ENCODE data around the gene BCL2. TPM values are rescaled to one million over a fixed set of nuclear protein-coding genes. Genes with fewer than 3 reads are reported as not detected.
"Not testable (repeated sequence)": the region's sequence is repeated elsewhere in the genome, so short reads cannot be mapped to it uniquely, and the experiment has no call there.

BCL2 gene
- total RNA-seq, 1 experiment from 2014 or later = 2.6 TPM

- TF ChIP-seq FOXP4 (CRISPR knock-in tag; IDR thresholded peaks at IDR 0.05) = no peak
- TF ChIP-seq ZNF263 (CRISPR knock-in tag; IDR thresholded peaks at IDR 0.05; ENCODE audit: low read depth) = no peak
- TF ChIP-seq ESRRA (CRISPR knock-in tag; IDR thresholded peaks at IDR 0.05; ENCODE audit: borderline replicate concordance) = no peak
- TF ChIP-seq ZNF425 (CRISPR knock-in tag; conservative IDR thresholded peaks at IDR 0.05) = no peak
- no peak for TF ChIP-seq SOX15 (CRISPR knock-in tag; IDR thresholded peaks at IDR 0.05)
- no peak for TF ChIP-seq ZNF512 (CRISPR knock-in tag; IDR thresholded peaks at IDR 0.05; ENCODE audit: borderline replicate concordance)
- TF ChIP-seq MYBL2 (CRISPR knock-in tag; IDR thresholded peaks at IDR 0.05) = no peak
- TF ChIP-seq USF1 (CRISPR knock-in tag; IDR thresholded peaks at IDR 0.05) = no peak
- TF ChIP-seq NR1H2 (CRISPR knock-in tag; IDR thresholded peaks at IDR 0.05) = no peak
- TF ChIP-seq SMAD3 (CRISPR knock-in tag; IDR thresholded peaks at IDR 0.05; ENCODE audit: borderline replicate concordance) = no peak
Observed at GRCh38 chr18:63363951-63364350, 44.4 kb upstream of the BCL2 start (continued).

GRCh38 chr18:63363420-63363819 is 43.9 kb upstream of the BCL2 start:
- ATAC-seq; DNase-seq (ENCODE audit: low spot score); H3K27ac Mint-ChIP-seq; CTCF ChIA-PET; H3K27me3 Mint-ChIP-seq (ENCODE audit: low read depth); POLR2A ChIA-PET; H3K9me3 Mint-ChIP-seq; H3K4me3 Mint-ChIP-seq: not testable (repeated sequence)
- peaks cover 39% of the 10 kb centered on the region for H3K36me3 Mint-ChIP-seq
- H3K4me1 Mint-ChIP-seq = peaks cover 16% of the 10 kb centered on the region

- no peak overlapping the region for H3K4me3 Mint-ChIP-seq
- CTCF ChIA-PET = interaction anchor here (1.0 to 1.2 kb wide), 2 partner anchors 10 to 17 kb away, joined by 3 to 5 read pairs; no protein-coding TSS in a partner anchor
- H3K27ac Mint-ChIP-seq = no peak overlapping the region
- no peaks in the 10 kb centered on the region for H3K4me1 Mint-ChIP-seq
- no peak for DNase-seq (ENCODE audit: low spot score)
- POLR2A ChIA-PET = no interaction called here
- H3K36me3 Mint-ChIP-seq = peaks cover 51% of the 10 kb centered on the region
- no peaks in the 10 kb centered on the region for H3K27me3 Mint-ChIP-seq (ENCODE audit: low read depth)
- no peaks in the 10 kb centered on the region for H3K9me3 Mint-ChIP-seq
- ATAC-seq = no peak
- TF ChIP-seq NFATC4 (CRISPR knock-in tag; IDR thresholded peaks at IDR 0.05) (no peak), ZNF512 (CRISPR knock-in tag; IDR thresholded peaks at IDR 0.05; ENCODE audit: borderline replicate concordance) (no peak), ARID4B (CRISPR knock-in tag; IDR thresholded peaks at IDR 0.05; ENCODE audit: borderline replicate concordance) (no peak), FOXK1 (CRISPR knock-in tag; IDR thresholded peaks at IDR 0.05) (no peak), IRF1 (CRISPR knock-in tag; IDR thresholded peaks at IDR 0.05) (no peak), E2F5 (CRISPR knock-in tag; IDR thresholded peaks at IDR 0.05) (no peak), CREB1 (CRISPR knock-in tag; IDR thresholded peaks at IDR 0.05) (no peak), NR3C1 (CRISPR knock-in tag; conservative IDR thresholded peaks at IDR 0.05; ENCODE audit: low read depth) (no peak), EMX1 (CRISPR knock-in tag; IDR thresholded peaks at IDR 0.05) (no peak)
Observed at GRCh38 chr18:63356272-63356896, 36.8 kb upstream of the BCL2 start.
